SHP77 treated with DMSO at 0.1 percent for 48 hours (cell line): ENCODE measurements around the gene GPR22.

ENCODE experiments used
- DNase-seq: peaks from one replicate; lab custom pipeline; 2025; lab: John Stamatoyannopoulos, UW

The GPR22 gene

GRCh38 chr7:107469929-107470328 lies at the start of gene GPR22:
TSS of gene GPR22 (plus strand) at chr7:107470057. CDS start at chr7:107474061, 4,004 bp downstream.
- peak; percentile 8 for DNase-seq

GRCh38 chr7:107427462-107427861 lies 42.4 kb upstream of the GPR22 start:
- DNase-seq = no peak

- no peak for DNase-seq
These were observed 41.2 kb upstream of the GPR22 start for GRCh38 chr7:107428642-107429041.

DNA sequence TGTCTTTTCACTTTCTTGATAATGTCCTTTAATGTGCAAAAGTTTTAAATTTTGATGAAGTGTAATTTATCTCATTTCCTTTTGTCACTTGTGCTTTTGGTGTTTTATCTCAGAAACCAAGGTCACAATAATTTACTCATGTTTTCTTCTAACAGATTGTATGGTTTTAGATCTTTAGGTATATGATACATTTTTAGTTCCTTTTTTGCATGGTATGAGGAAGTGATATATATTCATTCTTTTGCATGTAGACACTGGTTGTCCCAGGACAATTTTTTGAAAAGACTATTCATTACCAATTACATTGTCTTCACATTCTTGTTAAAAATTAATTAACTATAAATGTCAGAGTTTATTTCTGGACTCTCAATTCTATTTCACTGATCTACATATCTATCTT lies 39.8 kb upstream of the GPR22 start:
- no peak for DNase-seq

GRCh38 chr7:107432261-107432660 lies 37.6 kb upstream of the GPR22 start:
- DNase-seq = no peak

GRCh38 chr7:107435749-107436148 lies 34.1 kb upstream of the GPR22 start:
- DNase-seq = no peak

- DNase-seq = no peak
These were observed 30.8 kb upstream of the GPR22 start for GRCh38 chr7:107439025-107439424.

GRCh38 chr7:107441581-107442422 lies 28.1 kb upstream of the GPR22 start:
- no peak for DNase-seq

DNA sequence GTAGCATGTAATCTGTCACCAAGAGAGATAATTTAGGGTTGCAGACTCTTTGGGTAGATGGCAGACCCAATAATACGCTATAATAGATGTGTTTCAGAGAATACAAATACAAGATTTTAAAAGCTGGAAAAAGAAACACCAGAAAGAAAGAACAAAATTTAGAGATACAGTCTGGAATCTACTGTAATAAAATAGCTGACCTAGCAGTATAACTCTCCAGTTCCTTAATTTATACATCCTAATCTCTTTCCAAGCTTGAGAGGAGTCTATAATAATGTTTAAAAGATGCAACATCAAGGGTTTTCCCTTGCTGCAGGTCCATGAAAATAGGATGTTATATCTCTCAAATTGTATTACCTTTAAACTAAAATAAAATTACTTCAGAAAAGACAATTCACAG lies 27.2 kb upstream of the GPR22 start:
- DNase-seq = no peak

GRCh38 chr7:107446531-107446930 lies 23.3 kb upstream of the GPR22 start:
- DNase-seq = no peak

DNA sequence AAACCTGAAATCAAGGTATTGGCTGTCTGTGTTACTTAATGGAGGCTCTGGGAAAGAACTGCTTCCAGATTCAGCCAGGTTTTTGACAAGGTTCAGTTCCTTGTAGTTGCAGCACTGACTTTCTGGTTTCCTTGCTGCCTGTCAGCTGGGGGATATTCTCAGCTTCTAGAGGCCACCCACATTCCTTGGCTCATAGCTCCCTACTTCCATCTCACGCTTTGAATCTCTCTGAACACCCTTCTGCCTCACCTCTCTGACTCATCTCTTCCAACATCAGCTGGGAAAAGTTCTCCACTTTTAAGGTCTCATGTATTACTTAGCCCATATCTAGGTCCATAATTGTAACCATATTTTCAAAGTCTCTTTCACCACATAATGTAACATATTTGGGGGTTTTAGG lies 22.9 kb upstream of the GPR22 start:
- no peak for DNase-seq

DNA sequence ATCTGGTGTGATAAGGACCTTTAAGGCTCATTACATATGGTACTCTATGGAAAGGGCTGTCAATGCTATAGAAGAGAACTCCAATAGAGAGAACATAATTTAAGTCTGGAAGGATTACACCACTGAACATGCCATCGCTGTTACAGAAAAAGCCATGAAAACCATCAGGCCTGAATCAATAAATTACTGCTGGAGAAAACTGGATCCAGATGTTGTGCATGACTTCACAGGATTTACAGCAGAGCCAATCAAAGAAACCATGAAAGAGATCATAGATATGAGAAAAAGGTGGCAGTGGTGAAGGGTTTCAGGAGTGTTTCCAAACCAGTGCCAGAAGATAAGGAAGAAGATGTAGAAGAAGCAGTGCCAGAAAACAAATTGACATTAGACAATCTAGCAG lies 18.9 kb upstream of the GPR22 start:
- no peak for DNase-seq

DNA sequence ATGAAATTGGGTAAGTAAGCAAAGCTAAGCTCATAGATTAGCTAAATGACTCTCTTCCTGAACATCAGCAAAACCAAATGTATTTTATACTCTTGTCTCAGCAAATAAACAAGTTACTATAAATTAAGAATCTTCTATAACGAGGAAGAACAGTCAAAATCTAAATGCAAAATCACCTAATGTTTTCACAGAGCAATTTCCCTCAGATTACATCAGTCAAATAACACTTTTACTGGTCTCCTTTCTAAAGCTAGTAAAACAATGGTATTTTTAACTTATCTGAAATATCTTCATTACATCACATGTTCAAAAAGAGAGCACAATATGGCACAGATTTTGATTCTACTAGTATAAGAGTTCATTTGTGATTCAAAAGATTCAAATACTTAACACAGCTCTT lies 16.5 kb upstream of the GPR22 start:
- DNase-seq = no peak

GRCh38 chr7:107461938-107462533 lies 7.8 kb upstream of the GPR22 start:
- no peak for DNase-seq

DNA sequence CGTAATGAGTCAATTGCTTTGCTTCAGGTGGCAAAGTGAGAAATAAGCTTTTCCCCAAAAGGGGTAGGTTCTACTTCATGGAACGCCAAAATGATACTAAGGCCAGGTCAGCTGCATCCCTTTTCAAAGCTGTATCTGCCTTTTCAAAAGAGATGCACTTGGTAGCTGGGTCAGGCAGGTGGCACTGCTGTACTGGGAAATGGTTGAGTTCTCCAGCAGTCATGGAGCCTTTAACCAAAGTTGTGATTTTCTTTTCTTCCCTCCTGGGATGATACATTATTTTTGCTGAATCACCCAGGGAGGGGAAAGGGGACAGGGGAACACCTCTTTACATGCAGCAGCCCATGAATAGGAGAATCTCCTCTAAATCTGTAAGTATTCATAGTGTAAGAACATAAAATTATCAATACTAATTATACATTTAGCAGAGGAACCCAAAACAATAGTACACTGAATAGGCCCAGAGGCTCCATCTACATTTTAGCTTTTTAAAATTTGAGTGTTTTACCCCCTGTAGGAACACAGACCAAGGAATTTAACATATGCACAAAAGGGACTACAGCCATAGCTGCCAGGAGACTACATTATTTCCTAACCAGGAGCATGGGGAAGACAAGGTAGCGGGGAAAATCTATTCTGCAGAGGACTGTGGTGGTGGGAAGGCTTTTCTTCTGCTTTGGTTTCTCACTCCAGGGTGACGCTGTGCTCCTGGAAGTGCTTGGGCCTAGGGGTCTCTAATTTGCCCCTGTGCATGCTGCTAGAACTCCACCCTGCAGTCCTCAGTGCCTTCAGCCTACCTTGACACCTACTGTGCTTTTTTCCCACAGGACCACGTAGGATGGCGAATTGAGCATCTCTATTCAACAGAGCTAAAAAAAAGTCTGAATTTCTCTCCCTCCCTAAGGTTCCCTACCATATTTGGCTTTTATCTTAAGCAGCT lies 6.4 kb upstream of the GPR22 start:
- DNase-seq = peak; percentile 58

DNA sequence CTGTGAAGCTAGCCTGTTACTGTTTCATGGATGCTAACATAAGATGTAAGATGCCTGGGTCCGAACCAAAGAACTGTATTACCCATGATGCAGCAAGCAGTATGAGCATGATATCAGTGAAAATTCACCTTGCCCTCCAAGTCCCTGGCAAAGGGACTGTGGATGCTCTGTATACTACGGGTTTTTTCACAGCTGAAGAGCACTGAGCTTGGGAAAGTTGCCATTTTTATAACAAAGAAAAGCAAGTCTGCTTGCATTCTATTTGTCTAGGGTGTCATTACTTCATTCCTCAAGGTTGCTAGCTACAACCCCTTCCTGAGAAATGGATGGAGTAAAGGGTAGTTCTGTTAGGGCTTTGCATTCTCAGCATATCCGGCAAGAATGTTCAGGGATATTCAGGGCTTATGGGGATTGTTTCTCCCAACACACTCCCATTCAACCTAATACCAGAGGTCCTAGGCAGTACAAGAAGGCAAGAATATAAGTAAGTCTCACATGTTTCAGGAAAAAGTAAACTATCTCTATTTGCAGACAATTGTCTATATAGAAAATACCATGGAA lies 5.1 kb upstream of the GPR22 start:
- no peak for DNase-seq

- DNase-seq = no peak
These were observed 1.9 kb upstream of the GPR22 start for GRCh38 chr7:107467972-107468371.

DNA sequence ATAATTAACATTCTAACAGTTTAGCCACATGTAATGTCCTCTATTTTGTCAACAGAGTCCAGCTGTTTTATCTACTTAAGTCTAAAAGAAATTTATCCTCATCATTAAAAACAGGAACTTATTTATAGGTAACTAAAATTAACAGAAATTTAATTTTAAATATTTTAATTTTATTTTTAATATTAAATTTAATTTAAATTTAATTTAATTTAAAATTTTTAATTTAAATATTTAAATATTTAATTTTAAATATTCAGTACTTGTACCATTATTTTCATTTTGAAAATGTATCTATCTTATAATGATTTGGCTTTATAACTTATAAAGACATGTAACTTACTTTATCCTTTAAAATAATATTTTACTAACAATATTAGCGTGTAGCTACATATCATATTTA lies 1.0 kb upstream of the GPR22 start:
- no peak for DNase-seq

GRCh38 chr7:107471292-107472070 lies 1.6 kb downstream of the GPR22 start:
- no peak for DNase-seq

GRCh38 chr7:107472116-107472515 lies 2.3 kb downstream of the GPR22 start:
- no peak for DNase-seq

DNA sequence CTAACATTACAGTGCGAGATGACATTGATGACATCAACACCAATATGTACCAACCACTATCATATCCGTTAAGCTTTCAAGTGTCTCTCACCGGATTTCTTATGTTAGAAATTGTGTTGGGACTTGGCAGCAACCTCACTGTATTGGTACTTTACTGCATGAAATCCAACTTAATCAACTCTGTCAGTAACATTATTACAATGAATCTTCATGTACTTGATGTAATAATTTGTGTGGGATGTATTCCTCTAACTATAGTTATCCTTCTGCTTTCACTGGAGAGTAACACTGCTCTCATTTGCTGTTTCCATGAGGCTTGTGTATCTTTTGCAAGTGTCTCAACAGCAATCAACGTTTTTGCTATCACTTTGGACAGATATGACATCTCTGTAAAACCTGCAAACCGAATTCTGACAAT lies 4.3 kb downstream of the GPR22 start:
- DNase-seq = no peak
